SJSA1 (cell line): ENCODE results near the gene ZNF286A. TPM values are rescaled to one million over a fixed set of nuclear protein-coding genes. Genes with fewer than 3 reads are reported as not detected.
"Not testable (repeated sequence)": the region's sequence is repeated elsewhere in the genome, so short reads cannot be mapped to it uniquely, and the experiment has no call there.

Source experiments
- DNase-seq, 2 experiments: peaks; one replicate each; pipeline ENCODE4 v3.0.0-alpha.2; 2015 to 2020; ENCODE audit warnings: low spot score in 2 of 2, low read depth in 1 of 2
- H3K27ac ChIP-seq: fragments of 250-450 bp; sonication (Bioruptor Pico); 2 replicates; pipeline ENCODE4 v1.5.1; 2020; ENCODE audit warnings: mild to moderate bottlenecking, moderate library complexity
- H3K27me3 ChIP-seq: fragments of 250-450 bp; sonication (Bioruptor Pico); replicated peaks from 2 replicates; pipeline ENCODE4 v1.5.1; 2020; ENCODE audit warnings: mild to moderate bottlenecking, moderate library complexity
- H3K36me3 ChIP-seq: fragments of 250-450 bp; sonication (Bioruptor Pico); 2 replicates; pipeline ENCODE4 v1.5.1; 2020; ENCODE audit warnings: mild to moderate bottlenecking
- H3K4me1 ChIP-seq: fragments of 250-450 bp; sonication (Bioruptor Pico); replicated peaks from 2 replicates; pipeline ENCODE4 v1.6.1; 2021; ENCODE audit warnings: mild to moderate bottlenecking
- H3K4me3 ChIP-seq: fragments of 250-450 bp; sonication (Bioruptor Pico); 2 replicates; pipeline ENCODE4 v1.5.1; 2020; ENCODE audit warnings: mild to moderate bottlenecking
- H3K9me3 ChIP-seq: fragments of 250-450 bp; sonication (Bioruptor Pico); replicated peaks from 2 replicates; pipeline ENCODE4 v1.5.1; 2020; ENCODE audit warnings: mild to moderate bottlenecking
- total RNA-seq: library from RNA; depleted of rRNA; stranded (reverse); fragments of >200 nt; shearing (Covaris generic); gene quantifications from 2 replicates; pipeline ENCODE4 v1.2.3, GENCODE V29; 2014

The ZNF286A gene
- total RNA-seq, 1 experiment from 2014 or later, result 22.1 TPM

- peaks cover 31% of the 10 kb centered on the region for H3K4me1 ChIP-seq
- no peaks in the 10 kb centered on the region for H3K27me3 ChIP-seq
- DNase-seq, result no peak
- no peak overlapping the region for H3K4me3 ChIP-seq
- no peaks in the 10 kb centered on the region for H3K9me3 ChIP-seq
- no peak overlapping the region for H3K27ac ChIP-seq
- no peaks in the 10 kb centered on the region; the same call in 1 of the 2 replicates for H3K36me3 ChIP-seq
Measured at GRCh38 chr17:15663176-15663575, 36.4 kb upstream of the ZNF286A start.

DNA sequence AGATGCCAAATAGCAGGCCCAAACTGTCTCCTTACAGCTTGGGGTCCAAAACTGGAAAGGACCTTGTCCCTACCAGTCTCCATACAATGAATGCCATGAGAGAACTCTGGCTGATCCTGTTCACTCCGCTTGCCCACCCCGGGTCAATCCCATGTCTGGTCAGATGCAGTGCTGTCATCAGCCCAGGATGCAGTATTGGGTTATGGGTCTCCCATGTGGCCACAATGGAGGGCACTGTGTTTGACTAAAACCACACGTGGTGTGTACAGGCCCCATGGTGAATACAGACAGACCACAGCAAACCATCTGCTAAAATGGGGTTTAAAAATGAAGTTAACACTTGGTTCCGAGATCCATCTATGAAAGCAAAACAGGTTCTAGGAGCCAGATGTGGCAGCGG, 35.9 kb upstream of the ZNF286A start:
- DNase-seq, result no peak
- H3K27me3 ChIP-seq, result no peaks in the 10 kb centered on the region
- H3K9me3 ChIP-seq, result no peaks in the 10 kb centered on the region
- H3K36me3 ChIP-seq, result no peaks in the 10 kb centered on the region; the same call in 1 of the 2 replicates
- H3K4me3 ChIP-seq, result no peak overlapping the region
- peaks cover 26% of the 10 kb centered on the region for H3K4me1 ChIP-seq
- H3K27ac ChIP-seq, result no peak overlapping the region

- H3K27ac ChIP-seq, H3K36me3 ChIP-seq, H3K4me3 ChIP-seq, H3K27me3 ChIP-seq, H3K4me1 ChIP-seq, DNase-seq, H3K9me3 ChIP-seq: not testable (repeated sequence)
Measured at GRCh38 chr17:15669526-15669925, 30.0 kb upstream of the ZNF286A start.

GRCh38 chr17:15674640-15675039, 24.9 kb upstream of the ZNF286A start:
- not testable (repeated sequence) for H3K36me3 ChIP-seq, H3K27ac ChIP-seq, DNase-seq, H3K27me3 ChIP-seq, H3K4me3 ChIP-seq, H3K9me3 ChIP-seq, H3K4me1 ChIP-seq

GRCh38 chr17:15675991-15676390, 23.6 kb upstream of the ZNF286A start:
- not testable (repeated sequence) for DNase-seq

GRCh38 chr17:15683135-15683534, 16.4 kb upstream of the ZNF286A start:
- H3K27ac ChIP-seq, H3K27me3 ChIP-seq, H3K9me3 ChIP-seq, H3K36me3 ChIP-seq, H3K4me3 ChIP-seq, H3K4me1 ChIP-seq, DNase-seq: not testable (repeated sequence)

More at GRCh38 chr17:15675991-15676390, 23.6 kb upstream of the ZNF286A start:
- not testable (repeated sequence) for H3K4me1 ChIP-seq, H3K27ac ChIP-seq, H3K9me3 ChIP-seq, H3K4me3 ChIP-seq, H3K36me3 ChIP-seq, H3K27me3 ChIP-seq

- not testable (repeated sequence) for H3K9me3 ChIP-seq, H3K27me3 ChIP-seq, H3K4me1 ChIP-seq, H3K27ac ChIP-seq, H3K36me3 ChIP-seq
- DNase-seq, result peak; percentile 57 to 64
- peak within 1 kb of the TSS; percentile 35 for H3K4me3 ChIP-seq
Measured at GRCh38 chr17:15683824-15684478, 15.6 kb upstream of the ZNF286A start, which contains the start of gene TRIM16. Gene TRIM16 (minus strand): TSS chr17:15684311. CDS start chr17:15651609, 32,702 bp downstream.

GRCh38 chr17:15687494-15687893, 12.1 kb upstream of the ZNF286A start:
- H3K9me3 ChIP-seq, H3K27ac ChIP-seq, DNase-seq, H3K36me3 ChIP-seq, H3K27me3 ChIP-seq, H3K4me3 ChIP-seq, H3K4me1 ChIP-seq: not testable (repeated sequence)

- H3K4me1 ChIP-seq, H3K27me3 ChIP-seq, H3K9me3 ChIP-seq, H3K36me3 ChIP-seq, H3K27ac ChIP-seq: not testable (repeated sequence)
- peak in 1 of 2 experiments; percentile 2 for DNase-seq
- peak overlapping the region; percentile 39 for H3K4me3 ChIP-seq
Measured at GRCh38 chr17:15698967-15699366, 585 bp upstream of the ZNF286A start.

- not testable (repeated sequence) for H3K27me3 ChIP-seq, H3K9me3 ChIP-seq, H3K27ac ChIP-seq, H3K36me3 ChIP-seq, H3K4me1 ChIP-seq, DNase-seq
- peak overlapping the region; percentile 39 for H3K4me3 ChIP-seq
Measured at GRCh38 chr17:15699937-15700336, 385 bp downstream of the ZNF286A start.

GRCh38 chr17:15704239-15704638, 4.7 kb downstream of the ZNF286A start:
- H3K36me3 ChIP-seq, result peaks cover 46% of the 10 kb centered on the region
- H3K27me3 ChIP-seq, DNase-seq, H3K4me3 ChIP-seq, H3K27ac ChIP-seq, H3K4me1 ChIP-seq: not testable (repeated sequence)
- peaks cover 13% of the 10 kb centered on the region for H3K9me3 ChIP-seq

DNA sequence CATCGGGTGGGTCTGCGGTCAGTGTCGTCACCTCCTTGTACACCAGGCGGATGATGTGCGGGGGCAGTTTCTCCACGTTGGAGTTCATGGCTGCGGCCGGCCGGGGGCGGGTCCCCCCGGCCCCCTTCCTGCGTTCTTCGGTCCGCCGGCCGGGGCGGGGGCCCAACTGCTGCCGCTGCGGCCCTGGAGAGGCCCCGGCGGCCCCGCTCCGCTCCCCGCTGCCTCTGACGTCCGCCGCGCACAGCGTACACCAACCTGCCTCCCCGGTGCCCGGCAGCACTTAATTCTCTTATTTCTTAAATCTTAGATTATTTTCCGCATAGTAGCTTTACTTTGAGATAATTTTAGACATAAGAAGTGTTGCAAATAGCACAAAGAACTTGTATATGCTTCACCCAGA, 5.3 kb downstream of the ZNF286A start:
- H3K4me3 ChIP-seq, H3K27me3 ChIP-seq, DNase-seq, H3K27ac ChIP-seq, H3K4me1 ChIP-seq: not testable (repeated sequence)
- H3K9me3 ChIP-seq, result peaks cover 13% of the 10 kb centered on the region
- H3K36me3 ChIP-seq, result peaks cover 46% of the 10 kb centered on the region

DNA sequence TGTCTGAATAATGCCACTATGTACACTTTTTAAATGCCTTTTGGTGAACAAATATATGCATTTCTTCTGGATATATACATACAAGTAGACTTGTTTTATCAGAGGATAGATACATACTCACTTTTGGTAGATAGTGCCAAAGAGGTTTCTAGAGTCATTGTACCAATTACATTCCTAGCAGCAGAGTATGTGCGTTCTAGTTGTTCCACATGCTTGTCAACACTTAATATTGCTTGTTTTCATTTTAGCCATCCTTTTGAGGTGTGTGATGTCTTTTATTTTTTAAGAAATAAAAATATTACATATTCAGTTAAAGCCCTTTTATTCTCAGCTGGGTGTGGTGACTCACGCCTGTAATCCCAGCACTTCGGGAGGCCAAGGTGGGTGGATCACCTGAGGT, 9.3 kb downstream of the ZNF286A start:
- not testable (repeated sequence) for H3K4me3 ChIP-seq, DNase-seq, H3K27me3 ChIP-seq, H3K4me1 ChIP-seq, H3K27ac ChIP-seq
- Histone ChIP-seq H3K36me3 (peaks cover 50% of the 10 kb centered on the region), H3K9me3 (peaks cover 13% of the 10 kb centered on the region)

GRCh38 chr17:15716601-15717563, 17.3 kb downstream of the ZNF286A start:
- H3K4me3 ChIP-seq, H3K4me1 ChIP-seq, H3K27ac ChIP-seq, H3K36me3 ChIP-seq, H3K27me3 ChIP-seq, H3K9me3 ChIP-seq, DNase-seq: not testable (repeated sequence)
